ENCODE data around the gene FAM171A1. TPM values are rescaled to one million over a fixed set of nuclear protein-coding genes. Genes with fewer than 3 reads are reported as not detected.

Gene FAM171A1
- total and polyA plus RNA-seq, 2 experiments from 2014 or later = 24.4 to 29.5 TPM

DNA sequence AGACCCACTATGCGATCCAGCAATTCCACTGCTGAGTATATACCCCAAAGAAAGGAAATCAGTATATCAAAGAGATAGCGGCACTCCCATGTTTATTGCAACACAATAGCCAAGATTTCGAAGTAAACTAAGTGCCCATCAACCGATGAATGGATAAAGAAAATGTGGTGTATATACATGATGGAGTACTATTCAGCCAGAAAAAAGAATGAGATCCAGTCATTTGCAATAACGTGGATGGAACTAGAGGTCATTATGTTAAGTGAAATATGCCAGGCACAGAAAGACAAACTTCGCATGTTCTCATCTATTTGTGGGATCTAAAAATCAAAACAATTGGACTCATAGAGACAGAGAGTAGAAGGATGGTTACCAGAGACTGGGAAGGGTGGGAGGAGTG, 195.5 kb downstream of the FAM171A1 start:
- no peak overlapping the region for H3K4me2 ChIP-seq
- TF ChIP-seq, protein P1, sequence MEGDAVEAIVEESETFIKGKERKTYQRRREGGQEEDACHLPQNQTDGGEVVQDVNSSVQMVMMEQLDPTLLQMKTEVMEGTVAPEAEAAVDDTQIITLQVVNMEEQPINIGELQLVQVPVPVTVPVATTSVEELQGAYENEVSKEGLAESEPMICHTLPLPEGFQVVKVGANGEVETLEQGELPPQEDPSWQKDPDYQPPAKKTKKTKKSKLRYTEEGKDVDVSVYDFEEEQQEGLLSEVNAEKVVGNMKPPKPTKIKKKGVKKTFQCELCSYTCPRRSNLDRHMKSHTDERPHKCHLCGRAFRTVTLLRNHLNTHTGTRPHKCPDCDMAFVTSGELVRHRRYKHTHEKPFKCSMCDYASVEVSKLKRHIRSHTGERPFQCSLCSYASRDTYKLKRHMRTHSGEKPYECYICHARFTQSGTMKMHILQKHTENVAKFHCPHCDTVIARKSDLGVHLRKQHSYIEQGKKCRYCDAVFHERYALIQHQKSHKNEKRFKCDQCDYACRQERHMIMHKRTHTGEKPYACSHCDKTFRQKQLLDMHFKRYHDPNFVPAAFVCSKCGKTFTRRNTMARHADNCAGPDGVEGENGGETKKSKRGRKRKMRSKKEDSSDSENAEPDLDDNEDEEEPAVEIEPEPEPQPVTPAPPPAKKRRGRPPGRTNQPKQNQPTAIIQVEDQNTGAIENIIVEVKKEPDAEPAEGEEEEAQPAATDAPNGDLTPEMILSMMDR (IDR thresholded peaks at IDR 0.05; ENCODE audit: poor library complexity) = no peak
- H3K36me3 ChIP-seq (replicated peaks; ENCODE audit: insufficient read depth, low read depth) = no peaks in the 10 kb centered on the region
- H4K20me1 ChIP-seq (ENCODE audit: insufficient read depth, poor library complexity, severe bottlenecking) = no peaks in the 10 kb centered on the region
- no peaks in the 10 kb centered on the region for H3K9me2 ChIP-seq (replicated peaks; ENCODE audit: insufficient read depth)
- no peaks in the 10 kb centered on the region for H3K27me3 ChIP-seq
- no peak overlapping the region for H3K4me3 ChIP-seq
- H3K79me2 ChIP-seq = no peaks in the 10 kb centered on the region
- no peaks in the 10 kb centered on the region for H3K4me1 ChIP-seq (ENCODE audit: insufficient read depth)
- no peaks in the 10 kb centered on the region for H3K9me3 ChIP-seq (ENCODE audit: low read depth)
- WGBS (ENCODE audit: low lambda C conversion rate, missing lambda C conversion rate) = 94% methylated on average over 6 of the region's 6 CpGs
- H3K27ac ChIP-seq = no peak overlapping the region
- H2AFZ ChIP-seq = no peak overlapping the region
- DNase-seq (ENCODE audit: low spot score) = no peak

DNA sequence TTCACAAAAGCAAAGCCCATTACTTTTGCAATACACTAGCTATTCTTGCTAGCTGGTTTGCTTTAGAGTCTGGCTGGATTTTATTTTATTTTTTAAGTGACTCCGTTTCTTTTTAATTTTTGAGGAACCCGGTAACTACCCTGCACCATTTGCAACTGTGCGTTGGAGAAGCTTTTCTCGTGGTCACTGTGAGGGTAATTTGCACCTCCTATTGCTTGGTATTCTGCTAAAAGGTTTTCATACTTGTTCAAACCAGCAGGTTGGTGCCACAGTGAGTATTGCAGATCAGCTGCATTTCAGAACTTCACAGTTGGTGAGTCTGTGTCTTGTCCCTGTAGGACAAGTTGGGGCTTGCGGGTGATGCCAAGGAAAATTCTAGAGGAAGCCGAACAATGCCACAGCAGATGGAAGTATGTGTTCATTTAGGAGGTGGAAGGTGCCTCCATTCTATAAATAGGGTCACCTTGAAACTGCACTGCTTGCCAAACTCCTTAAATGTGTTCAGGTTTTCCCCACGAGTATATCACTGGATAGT, 198.7 kb downstream of the FAM171A1 start:
- Histone ChIP-seq H3K4me2 (no peak overlapping the region), H3K36me3 (replicated peaks; ENCODE audit: insufficient read depth, low read depth) (no peaks in the 10 kb centered on the region), H3K27ac (no peak overlapping the region), H3K79me2 (peaks cover 2% of the 10 kb centered on the region), H3K9me2 (replicated peaks; ENCODE audit: insufficient read depth) (no peaks in the 10 kb centered on the region), H3K27me3 (no peaks in the 10 kb centered on the region), H3K9me3 (ENCODE audit: low read depth) (no peaks in the 10 kb centered on the region), H3K4me3 (no peak overlapping the region), H3K4me1 (ENCODE audit: insufficient read depth) (peaks cover 5% of the 10 kb centered on the region), H2AFZ (no peak overlapping the region), H4K20me1 (ENCODE audit: insufficient read depth, poor library complexity, severe bottlenecking) (no peaks in the 10 kb centered on the region)
- TF ChIP-seq EZH2 (IDR thresholded peaks at IDR 0.05; ENCODE audit: borderline replicate concordance) (no peak), EZH2phosphoT487 (IDR thresholded peaks at IDR 0.05; ENCODE audit: low read depth, severe bottlenecking, unreplicated experiment) (no peak)
- no peak for DNase-seq (ENCODE audit: low spot score)
- 95% methylated on average over 7 of the region's 7 CpGs for WGBS (ENCODE audit: low lambda C conversion rate, missing lambda C conversion rate)

DNA sequence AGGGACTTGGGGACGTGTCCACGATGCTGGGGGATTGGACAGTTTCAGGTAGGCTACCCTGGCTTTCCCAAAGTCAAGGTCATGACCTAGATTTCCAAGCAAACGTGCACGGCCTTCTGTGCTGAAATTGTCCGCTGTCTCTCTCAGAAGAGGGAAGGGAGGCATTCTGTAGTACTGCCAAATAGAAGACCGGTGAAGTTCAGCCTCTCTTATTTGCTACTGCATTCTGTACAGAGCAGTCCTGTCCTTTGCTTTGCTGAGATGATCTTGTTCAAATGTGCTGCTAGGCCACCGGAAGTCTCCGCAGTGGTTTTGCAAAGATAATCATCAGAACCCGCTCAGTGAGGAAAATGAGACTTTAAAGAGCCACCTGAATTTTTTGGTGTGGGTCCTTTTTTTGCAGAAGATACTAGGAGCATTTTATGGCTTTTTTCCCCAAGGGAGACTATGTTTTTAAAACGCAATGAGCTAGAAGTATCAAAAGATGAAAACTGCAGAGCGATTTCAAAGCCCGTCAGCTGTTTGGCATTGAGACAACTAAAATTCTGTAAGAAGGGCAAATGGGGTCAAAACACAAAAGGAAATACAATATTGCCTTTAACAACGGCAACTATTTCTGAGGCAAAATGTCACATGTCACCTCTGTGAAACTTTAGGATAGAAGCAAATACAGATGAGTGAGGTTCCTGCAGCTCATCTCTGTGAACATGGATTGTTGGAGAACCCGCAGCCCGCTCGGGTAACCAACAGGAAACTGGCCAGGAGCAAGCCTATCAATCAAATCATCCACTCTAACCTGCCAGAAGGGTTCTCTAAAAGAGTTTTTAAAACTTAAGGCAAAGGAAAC, 201.3 kb downstream of the FAM171A1 start:
- Histone ChIP-seq H3K9me2 (replicated peaks; ENCODE audit: insufficient read depth) (no peaks in the 10 kb centered on the region), H3K4me1 (ENCODE audit: insufficient read depth) (peaks cover 14% of the 10 kb centered on the region), H3K4me2 (no peak overlapping the region), H3K27me3 (no peaks in the 10 kb centered on the region), H2AFZ (peak overlapping the region; percentile 70), H3K27ac (peak overlapping the region; percentile 13), H3K4me3 (no peak overlapping the region), H3K79me2 (peaks cover 26% of the 10 kb centered on the region), H4K20me1 (ENCODE audit: insufficient read depth, poor library complexity, severe bottlenecking) (no peaks in the 10 kb centered on the region), H3K36me3 (replicated peaks; ENCODE audit: insufficient read depth, low read depth) (no peaks in the 10 kb centered on the region), H3K9me3 (ENCODE audit: low read depth) (no peaks in the 10 kb centered on the region)
- 77% methylated on average over 16 of the region's 16 CpGs for WGBS (ENCODE audit: low lambda C conversion rate, missing lambda C conversion rate)
- DNase-seq (ENCODE audit: low spot score) = no peak
- TF ChIP-seq EZH2phosphoT487 (IDR thresholded peaks at IDR 0.05; ENCODE audit: low read depth, severe bottlenecking, unreplicated experiment) (no peak), EZH2 (IDR thresholded peaks at IDR 0.05; ENCODE audit: borderline replicate concordance) (no peak)
- TF ChIP-seq, protein P1 (IDR thresholded peaks at IDR 0.05; ENCODE audit: poor library complexity) = no peak

DNA sequence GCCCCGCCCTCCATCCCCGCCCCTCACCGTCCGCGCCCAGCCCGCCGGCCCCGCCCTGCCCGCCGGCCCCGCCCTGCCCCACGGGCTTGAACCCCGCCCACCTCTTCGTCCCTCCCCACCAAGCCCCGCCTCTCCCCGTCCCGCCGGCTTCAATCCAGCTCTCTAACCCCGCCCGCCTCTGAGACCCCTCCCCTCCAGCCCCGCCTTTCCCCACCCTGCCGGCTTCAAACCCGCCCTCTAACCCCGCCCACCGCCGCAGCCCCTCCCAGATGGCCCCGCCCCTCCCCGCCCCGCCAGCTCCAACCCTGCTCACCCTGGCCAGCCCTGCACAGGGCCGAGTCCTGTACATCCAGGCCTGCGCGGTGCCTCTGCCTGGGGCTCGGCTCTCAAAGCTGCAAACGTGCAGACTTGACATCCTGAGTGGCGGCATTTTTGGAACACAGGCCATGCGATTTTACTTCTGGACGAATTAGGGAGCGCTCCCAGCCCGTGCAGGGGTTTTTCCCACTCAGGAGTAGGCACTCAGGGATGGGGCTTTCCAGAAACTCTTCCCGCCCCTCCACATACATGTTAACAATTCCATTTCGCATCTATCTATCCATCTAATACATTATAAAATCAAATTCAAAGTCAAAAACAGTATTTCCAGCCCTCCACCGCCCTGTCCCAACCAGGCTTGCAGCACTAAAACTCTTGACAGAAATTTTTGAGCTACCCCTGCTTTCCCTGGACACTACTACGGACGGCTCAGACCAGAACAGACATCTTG, 202.1 kb downstream of the FAM171A1 start:
- Histone ChIP-seq H3K79me2 (peaks cover 34% of the 10 kb centered on the region), H3K27ac (peak overlapping the region; percentile 13), H3K36me3 (replicated peaks; ENCODE audit: insufficient read depth, low read depth) (no peaks in the 10 kb centered on the region), H3K4me1 (ENCODE audit: insufficient read depth) (peaks cover 14% of the 10 kb centered on the region), H2AFZ (peak overlapping the region; percentile 70), H4K20me1 (ENCODE audit: insufficient read depth, poor library complexity, severe bottlenecking) (no peaks in the 10 kb centered on the region), H3K4me3 (no peak overlapping the region), H3K27me3 (no peaks in the 10 kb centered on the region), H3K9me3 (ENCODE audit: low read depth) (no peaks in the 10 kb centered on the region), H3K9me2 (replicated peaks; ENCODE audit: insufficient read depth) (no peaks in the 10 kb centered on the region), H3K4me2 (peak overlapping the region; percentile 76)
- TF ChIP-seq EZH2 (IDR thresholded peaks at IDR 0.05; ENCODE audit: borderline replicate concordance) (no peak), EZH2phosphoT487 (IDR thresholded peaks at IDR 0.05; ENCODE audit: low read depth, severe bottlenecking, unreplicated experiment) (no peak)
- WGBS (ENCODE audit: low lambda C conversion rate, missing lambda C conversion rate) = 44% methylated on average over 14 of the region's 44 CpGs
- DNase-seq (ENCODE audit: low spot score) = peak; percentile 99
